Activated CD4-positive, alpha-beta memory T cell treated with anti-CD3 and anti-CD28 coated beads, Interleukin-2, amount 10 ng/mL, durations not matched to agents 7 days and 5 days (primary cell): Measurements from ENCODE around the gene CFAP221. TPM values are rescaled to one million over a fixed set of nuclear protein-coding genes. Genes with fewer than 3 reads are reported as not detected.

ENCODE experiments used
- CTCF ChIA-PET: fragments of 350-600 bp; sonication (Branson Sonifier 250); formaldehyde crosslinking; loops from one replicate; lab custom pipeline; 2021; ENCODE audit warnings: antibody characterized with exemption, inconsistent platforms; lab: Charles Lee
- POLR2A ChIA-PET: fragments of 350-600 bp; sonication (Branson Sonifier 250); formaldehyde crosslinking; loops from one replicate; lab custom pipeline; 2021; ENCODE audit warnings: antibody characterized with exemption; lab: Charles Lee
- DNase-seq: peaks from one replicate; pipeline ENCODE4 v3.0.0-alpha.2; 2020
- H3K27ac Mint-ChIP-seq: one replicate; pipeline ENCODE4 v1.8.0; 2021; ENCODE audit warnings: mild to moderate bottlenecking, mixed read lengths
- H3K27me3 Mint-ChIP-seq: one replicate; pipeline ENCODE4 v1.8.0; 2021; ENCODE audit warnings: mixed read lengths
- H3K36me3 Mint-ChIP-seq: one replicate; pipeline ENCODE4 v1.8.0; 2021; ENCODE audit warnings: low read depth, mixed read lengths
- H3K4me1 Mint-ChIP-seq: one replicate; pipeline ENCODE4 v1.8.0; 2021; ENCODE audit warnings: mixed read lengths
- H3K4me3 Mint-ChIP-seq: one replicate; pipeline ENCODE4 v1.8.0; 2021; ENCODE audit warnings: mild to moderate bottlenecking, mixed read lengths
- H3K9me3 Mint-ChIP-seq: one replicate; pipeline ENCODE4 v1.8.0; 2021; ENCODE audit warnings: mixed read lengths
- total RNA-seq, 2 experiments: library from RNA; stranded (reverse); gene quantifications; one replicate each; pipeline ENCODE4 v1.2.3, GENCODE V29; 2021

The CFAP221 gene
- total RNA-seq, 2 experiments from 2014 or later, result not detected

DNA sequence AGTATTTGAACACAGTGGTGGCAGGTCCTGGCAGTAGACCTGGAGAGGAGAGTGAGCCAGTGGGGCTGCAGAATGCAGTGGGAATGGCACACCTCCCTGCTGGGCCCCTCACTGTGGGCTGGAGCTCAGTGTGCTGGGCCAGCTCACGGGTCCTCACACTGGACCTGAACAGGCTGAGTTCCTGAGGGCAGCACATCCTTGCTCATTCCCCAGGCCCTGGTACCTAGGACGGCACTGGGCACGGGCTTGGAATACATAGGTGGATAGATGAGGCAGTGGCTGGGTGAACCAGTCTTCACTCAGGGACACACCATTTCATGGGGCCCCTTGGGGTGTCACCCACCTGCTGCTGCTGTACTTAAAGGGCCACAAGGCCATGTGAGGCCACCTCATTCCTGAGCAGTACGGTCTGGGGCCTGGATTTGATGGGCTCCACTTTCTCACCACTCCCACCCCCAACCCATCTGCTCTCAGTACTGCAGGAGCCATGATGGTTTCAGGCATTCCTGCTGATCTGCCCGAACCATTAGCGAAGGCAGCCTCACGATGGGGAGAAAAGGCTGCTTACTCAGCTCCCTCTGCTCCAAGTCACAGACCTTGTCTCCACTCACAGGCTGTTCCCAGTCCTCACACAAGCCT lies 138.9 kb downstream of the CFAP221 start:
- peaks cover 10% of the 10 kb centered on the region for H3K36me3 Mint-ChIP-seq
- H3K9me3 Mint-ChIP-seq, result no peaks in the 10 kb centered on the region
- H3K27ac Mint-ChIP-seq, result no peak overlapping the region
- ChIA-PET POLR2A (no interaction called here), CTCF (no interaction called here)
- no peak overlapping the region for H3K4me3 Mint-ChIP-seq
- peaks cover 1% of the 10 kb centered on the region for H3K27me3 Mint-ChIP-seq
- no peak for DNase-seq
- H3K4me1 Mint-ChIP-seq, result peaks cover 20% of the 10 kb centered on the region

DNA sequence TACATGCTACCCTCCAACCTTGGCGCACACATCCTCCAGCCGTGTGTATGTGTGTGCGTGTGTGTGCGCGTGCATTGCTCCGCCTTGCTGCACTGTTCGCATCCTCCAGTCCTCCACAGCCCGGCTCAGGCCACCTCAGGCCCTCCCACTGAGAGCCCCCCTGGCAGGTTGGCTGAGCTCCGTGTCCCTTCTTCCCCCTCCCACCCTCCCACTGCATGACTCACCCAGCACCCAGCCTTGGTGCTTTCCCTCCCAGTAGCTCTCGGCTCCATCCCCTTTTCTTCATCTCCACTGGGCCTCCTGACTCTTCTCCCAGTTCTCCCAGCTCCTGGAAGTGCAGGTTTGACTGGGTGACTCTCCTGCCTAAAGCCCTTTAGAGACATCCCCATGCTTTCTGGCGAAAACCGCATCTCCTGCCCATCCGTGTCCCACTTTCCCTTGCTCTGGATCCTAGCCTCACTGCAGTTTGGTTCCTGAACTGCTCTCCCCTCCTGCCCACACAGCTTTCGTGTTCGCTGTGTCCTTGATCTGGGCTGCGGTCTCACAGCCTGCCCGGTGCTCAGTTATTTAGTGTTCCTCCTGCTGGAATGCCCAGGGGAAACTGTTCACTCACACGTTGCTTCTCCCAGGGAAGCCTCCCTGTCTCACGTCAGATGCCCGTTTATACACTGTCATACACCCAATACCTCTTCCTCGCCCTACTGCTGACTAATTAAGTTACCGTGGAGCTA lies 139.6 kb downstream of the CFAP221 start:
- POLR2A ChIA-PET, result no interaction called here
- no peak overlapping the region for H3K27ac Mint-ChIP-seq
- H3K4me3 Mint-ChIP-seq, result no peak overlapping the region
- no peak for DNase-seq
- H3K36me3 Mint-ChIP-seq, result peaks cover 10% of the 10 kb centered on the region
- peaks cover 19% of the 10 kb centered on the region for H3K4me1 Mint-ChIP-seq
- H3K9me3 Mint-ChIP-seq, result no peaks in the 10 kb centered on the region
- H3K27me3 Mint-ChIP-seq, result no peaks in the 10 kb centered on the region
- CTCF ChIA-PET, result no interaction called here

DNA sequence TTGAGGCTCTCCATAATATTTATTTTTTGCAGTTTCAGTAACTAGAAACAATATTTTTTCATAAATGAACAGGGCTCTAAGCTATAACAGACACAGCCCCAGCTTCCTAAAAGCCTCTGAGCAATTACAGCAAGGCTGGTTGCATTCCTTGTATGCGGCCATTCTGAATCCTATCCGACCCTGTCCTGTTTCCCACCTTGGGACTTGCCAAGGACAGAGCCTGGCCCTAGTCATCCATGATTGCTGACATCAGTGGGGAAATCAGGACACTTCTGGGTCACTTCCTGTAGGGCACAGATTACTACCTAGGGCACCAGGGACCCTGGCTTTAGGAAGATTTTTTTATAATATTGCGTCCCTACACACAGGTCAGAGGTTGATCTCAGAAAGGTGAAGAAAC lies 140.3 kb downstream of the CFAP221 start:
- no peaks in the 10 kb centered on the region for H3K9me3 Mint-ChIP-seq
- H3K4me3 Mint-ChIP-seq, result no peak overlapping the region
- peaks cover 16% of the 10 kb centered on the region for H3K4me1 Mint-ChIP-seq
- H3K27me3 Mint-ChIP-seq, result no peaks in the 10 kb centered on the region
- H3K27ac Mint-ChIP-seq, result no peak overlapping the region
- CTCF ChIA-PET, result no interaction called here
- H3K36me3 Mint-ChIP-seq, result peaks cover 8% of the 10 kb centered on the region
- no peak for DNase-seq
- POLR2A ChIA-PET, result no interaction called here

DNA sequence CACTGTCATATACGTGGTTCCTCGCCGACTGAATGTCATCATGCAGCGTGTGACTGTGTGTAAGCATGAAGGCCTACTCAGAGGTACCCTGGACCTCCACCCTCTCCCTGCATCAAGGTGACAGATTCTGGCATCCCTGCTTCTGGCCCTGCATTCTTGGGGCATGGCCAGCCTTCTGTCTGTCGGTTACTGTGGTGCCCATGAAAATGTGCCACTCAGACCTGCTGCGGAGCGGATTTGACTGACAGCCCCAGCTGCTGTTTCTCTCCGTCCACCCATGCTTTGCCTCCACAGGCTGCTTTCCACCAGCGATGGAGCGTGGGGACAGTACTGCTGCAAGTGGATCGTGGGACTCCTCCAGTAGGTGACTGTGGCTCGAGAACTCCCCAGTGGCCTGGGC lies 144.4 kb downstream of the CFAP221 start:
- Mint-ChIP-seq H3K36me3 (peaks cover 6% of the 10 kb centered on the region), H3K4me3 (no peak overlapping the region), H3K27ac (no peak overlapping the region), H3K9me3 (no peaks in the 10 kb centered on the region), H3K27me3 (no peaks in the 10 kb centered on the region), H3K4me1 (no peaks in the 10 kb centered on the region)
- ChIA-PET POLR2A (no interaction called here), CTCF (no interaction called here)
- DNase-seq, result no peak

DNA sequence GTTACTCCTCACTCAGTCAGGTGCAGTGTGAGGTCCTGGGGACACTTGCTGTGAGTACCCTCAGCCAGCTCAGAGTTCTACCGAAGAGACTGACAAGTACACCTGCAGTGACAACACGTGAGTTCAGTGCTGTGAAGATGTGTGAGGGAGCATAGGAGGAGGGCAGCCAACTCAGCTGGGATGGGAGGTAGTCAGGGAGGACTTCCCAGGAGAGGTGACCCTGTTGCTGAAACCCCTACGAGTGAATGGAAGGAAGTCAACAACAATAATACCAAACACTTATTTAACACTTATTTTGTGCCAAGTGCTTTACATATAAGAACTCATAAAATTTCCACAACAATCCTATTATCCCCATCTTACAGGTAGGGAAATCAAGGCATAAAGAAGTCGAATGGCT lies 145.0 kb downstream of the CFAP221 start:
- no peak overlapping the region for H3K4me3 Mint-ChIP-seq
- no peaks in the 10 kb centered on the region for H3K4me1 Mint-ChIP-seq
- no peak for DNase-seq
- H3K9me3 Mint-ChIP-seq, result peaks cover 5% of the 10 kb centered on the region
- CTCF ChIA-PET, result no interaction called here
- POLR2A ChIA-PET, result no interaction called here
- no peak overlapping the region for H3K27ac Mint-ChIP-seq
- no peaks in the 10 kb centered on the region for H3K27me3 Mint-ChIP-seq
- H3K36me3 Mint-ChIP-seq, result peaks cover 6% of the 10 kb centered on the region

DNA sequence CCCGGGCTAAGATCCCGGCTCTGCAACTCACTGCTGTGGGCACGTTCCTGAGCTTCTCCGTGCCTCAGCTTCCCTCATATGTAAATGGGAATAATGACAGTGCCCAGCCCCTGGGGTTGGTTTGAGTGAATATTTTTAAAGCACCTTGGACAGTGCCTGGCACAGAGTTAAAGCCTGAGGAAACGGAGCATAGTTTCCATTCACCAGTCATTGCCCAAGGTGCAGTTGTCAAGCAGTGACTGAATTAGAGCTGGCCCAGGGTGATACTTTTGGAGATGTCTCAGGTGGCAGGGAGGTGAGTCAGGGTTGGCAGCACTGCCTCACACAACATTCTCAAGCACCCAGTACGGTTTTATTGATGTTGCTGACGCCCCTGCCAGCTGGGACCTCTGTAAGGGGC lies 146.9 kb downstream of the CFAP221 start:
- Mint-ChIP-seq H3K36me3 (peaks cover 6% of the 10 kb centered on the region), H3K4me3 (no peak overlapping the region), H3K9me3 (peaks cover 5% of the 10 kb centered on the region), H3K4me1 (no peaks in the 10 kb centered on the region), H3K27ac (no peak overlapping the region), H3K27me3 (no peaks in the 10 kb centered on the region)
- CTCF ChIA-PET, result no interaction called here
- POLR2A ChIA-PET, result no interaction called here
- DNase-seq, result no peak

DNA sequence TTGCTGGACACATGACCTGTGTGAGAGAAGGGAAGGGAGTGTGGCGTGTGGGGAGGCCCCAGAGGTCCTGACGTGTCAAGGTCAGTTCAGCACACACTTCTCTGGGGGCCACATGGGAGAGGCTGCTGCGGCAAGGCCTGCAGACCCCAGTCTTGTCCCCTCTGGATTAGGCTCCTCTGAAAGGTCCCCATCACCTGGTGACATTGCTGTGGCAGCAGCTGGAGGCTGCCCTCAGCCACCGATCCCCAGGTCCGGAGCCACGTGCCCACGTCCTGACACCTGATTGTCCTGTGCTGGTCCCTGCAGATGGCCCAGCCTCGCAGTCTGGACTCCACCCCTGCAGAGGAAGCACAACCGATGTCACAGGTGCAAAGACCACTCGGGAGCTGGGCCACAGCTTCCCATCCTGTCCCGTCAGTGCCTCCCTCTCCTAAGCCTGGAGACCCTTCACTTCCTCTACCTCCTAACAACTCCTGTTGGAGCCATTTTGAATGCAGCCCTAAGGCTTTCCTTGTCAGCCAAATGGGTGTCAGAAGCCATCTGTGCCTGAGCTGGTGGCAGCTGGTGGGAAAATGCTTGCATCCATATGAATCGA lies 147.5 kb downstream of the CFAP221 start:
- no peaks in the 10 kb centered on the region for H3K27me3 Mint-ChIP-seq
- peaks cover 6% of the 10 kb centered on the region for H3K36me3 Mint-ChIP-seq
- ChIA-PET CTCF (interaction anchor here (0.7 to 1.2 kb wide), 2 partner anchors 10 to 11 kb away, joined by 3 read pairs; no protein-coding TSS in a partner anchor), POLR2A (no interaction called here)
- no peak for DNase-seq
- H3K4me3 Mint-ChIP-seq, result no peak overlapping the region
- H3K9me3 Mint-ChIP-seq, result peaks cover 5% of the 10 kb centered on the region
- H3K27ac Mint-ChIP-seq, result no peak overlapping the region
- H3K4me1 Mint-ChIP-seq, result no peaks in the 10 kb centered on the region

DNA sequence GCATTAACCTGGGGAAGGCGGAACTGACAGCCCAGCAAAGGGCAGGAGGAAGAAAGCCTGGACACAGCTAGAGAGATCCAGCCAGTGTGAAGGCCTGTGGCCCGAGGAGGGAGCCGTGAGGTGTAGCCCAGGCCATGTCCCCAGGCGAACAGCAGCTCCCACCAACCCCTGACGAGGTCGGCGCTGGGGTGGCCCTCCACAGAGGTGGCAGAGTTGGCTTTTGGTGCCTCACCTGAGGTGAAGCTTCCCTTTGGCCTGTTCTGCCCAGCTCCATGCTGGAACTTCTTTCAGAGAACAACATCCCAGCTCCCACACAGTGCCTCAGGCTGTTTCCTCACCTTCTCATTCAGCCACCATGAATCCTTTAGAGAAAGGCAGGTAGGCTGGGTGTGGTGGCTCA lies 148.1 kb downstream of the CFAP221 start:
- Mint-ChIP-seq H3K4me1 (no peaks in the 10 kb centered on the region), H3K9me3 (peaks cover 5% of the 10 kb centered on the region), H3K27ac (no peak overlapping the region), H3K4me3 (no peak overlapping the region), H3K36me3 (peaks cover 2% of the 10 kb centered on the region), H3K27me3 (no peaks in the 10 kb centered on the region)
- POLR2A ChIA-PET, result no interaction called here
- CTCF ChIA-PET, result interaction anchor here (0.7 to 1.2 kb wide), 2 partner anchors 9 to 11 kb away, joined by 3 read pairs; no protein-coding TSS in a partner anchor
- DNase-seq, result no peak

DNA sequence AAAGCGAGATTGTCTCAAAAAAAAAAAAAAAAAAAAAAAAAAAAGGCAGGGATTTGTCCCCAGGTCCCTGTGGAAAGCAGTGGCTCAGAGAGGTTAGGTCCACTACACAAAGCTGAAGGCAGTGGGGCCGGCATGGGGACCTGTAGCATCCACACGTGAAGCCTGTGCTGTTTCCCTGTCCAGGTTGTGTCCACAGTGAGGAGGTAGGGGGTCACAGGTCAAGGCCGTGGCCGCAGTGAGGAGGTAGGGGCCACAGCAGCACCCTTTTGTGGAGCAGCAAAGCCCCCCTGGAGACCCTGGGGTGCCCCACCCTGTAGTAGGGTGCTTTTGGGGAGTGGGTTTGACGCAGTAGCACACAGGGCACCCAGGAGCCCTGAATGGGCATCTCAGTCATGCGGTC lies 148.7 kb downstream of the CFAP221 start:
- peaks cover 4% of the 10 kb centered on the region for H3K27me3 Mint-ChIP-seq
- POLR2A ChIA-PET, result no interaction called here

DNA sequence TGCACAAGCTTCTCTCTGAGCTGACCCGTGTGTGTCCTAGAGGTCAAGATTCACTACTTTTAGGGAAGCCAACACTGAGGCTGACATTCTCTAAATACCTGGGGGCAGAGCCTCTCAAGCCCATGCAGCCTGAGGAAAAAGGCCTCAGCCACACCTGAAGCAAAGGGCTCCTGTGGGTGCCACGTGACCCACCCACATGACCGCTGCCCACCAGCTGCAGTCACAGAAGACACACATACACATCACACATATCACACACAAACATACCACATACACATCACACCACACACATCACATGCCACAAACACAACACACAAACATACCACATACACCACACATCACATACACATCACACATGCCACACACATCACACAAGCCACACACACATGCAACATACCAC lies 149.3 kb downstream of the CFAP221 start:
- H3K4me1 Mint-ChIP-seq, result peaks cover 2% of the 10 kb centered on the region

More for the DNA sequence above, 148.7 kb downstream of the CFAP221 start:
- Mint-ChIP-seq H3K9me3 (peaks cover 5% of the 10 kb centered on the region), H3K27ac (no peak overlapping the region), H3K36me3 (no peaks in the 10 kb centered on the region), H3K4me3 (no peak overlapping the region), H3K4me1 (peaks cover 2% of the 10 kb centered on the region)
- CTCF ChIA-PET, result interaction anchor here (1.2 kb wide), 1 partner anchor 10 kb away, joined by 3 read pairs; no protein-coding TSS in a partner anchor
- no peak for DNase-seq

DNA sequence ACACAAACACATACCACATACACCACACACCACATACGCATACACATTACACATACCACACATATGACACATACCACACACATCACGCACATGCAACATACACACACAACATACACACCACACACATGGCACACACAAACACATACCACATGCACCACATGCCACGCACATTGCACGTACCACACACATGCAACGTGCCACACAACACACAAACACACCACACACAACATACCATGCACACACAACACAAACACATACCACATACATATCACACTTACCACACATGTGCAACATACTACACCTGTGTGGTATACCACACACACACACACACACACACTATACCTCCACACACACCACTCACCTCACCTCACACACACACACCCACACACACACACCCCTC lies 149.7 kb downstream of the CFAP221 start:
- Mint-ChIP-seq H3K27ac (no peak overlapping the region), H3K36me3 (no peaks in the 10 kb centered on the region), H3K4me1 (peaks cover 2% of the 10 kb centered on the region), H3K27me3 (peaks cover 5% of the 10 kb centered on the region), H3K9me3 (peaks cover 5% of the 10 kb centered on the region), H3K4me3 (no peak overlapping the region)
- ChIA-PET CTCF (no interaction called here), POLR2A (no interaction called here)
- DNase-seq, result no peak

More for the DNA sequence above, 149.3 kb downstream of the CFAP221 start:
- ChIA-PET CTCF (no interaction called here), POLR2A (no interaction called here)
- no peaks in the 10 kb centered on the region for H3K36me3 Mint-ChIP-seq
- no peak overlapping the region for H3K27ac Mint-ChIP-seq
- peaks cover 5% of the 10 kb centered on the region for H3K9me3 Mint-ChIP-seq
- no peak overlapping the region for H3K4me3 Mint-ChIP-seq
- no peak for DNase-seq
- peaks cover 4% of the 10 kb centered on the region for H3K27me3 Mint-ChIP-seq

DNA sequence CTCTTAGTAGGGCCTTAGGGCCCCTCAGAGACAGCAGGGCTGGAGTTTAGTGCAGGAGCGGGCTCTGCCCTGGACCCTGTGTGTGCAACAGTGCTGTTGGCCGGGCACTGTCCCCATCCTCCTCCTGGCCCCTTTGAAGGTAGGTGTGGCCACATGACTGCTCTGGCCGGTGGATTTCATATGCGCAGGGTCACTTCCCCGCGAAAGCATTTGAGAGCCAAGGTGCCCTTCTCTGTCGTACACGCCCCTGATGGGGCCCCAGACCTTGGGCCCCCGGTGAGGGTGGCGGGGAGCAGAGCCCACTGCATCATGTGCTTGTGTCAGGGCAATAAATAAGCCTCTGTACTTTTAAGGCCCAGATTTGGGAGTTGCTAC lies 150.2 kb downstream of the CFAP221 start:
- H3K27ac Mint-ChIP-seq, result no peak overlapping the region
- H3K36me3 Mint-ChIP-seq, result no peaks in the 10 kb centered on the region
- H3K27me3 Mint-ChIP-seq, result peaks cover 6% of the 10 kb centered on the region
- CTCF ChIA-PET, result interaction anchor here (1.0 kb wide), 1 partner anchor 9 kb away, joined by 3 read pairs; no protein-coding TSS in a partner anchor
- POLR2A ChIA-PET, result no interaction called here
- H3K4me1 Mint-ChIP-seq, result peaks cover 2% of the 10 kb centered on the region
- DNase-seq, result no peak
- H3K9me3 Mint-ChIP-seq, result peaks cover 5% of the 10 kb centered on the region
- H3K4me3 Mint-ChIP-seq, result no peak overlapping the region

DNA sequence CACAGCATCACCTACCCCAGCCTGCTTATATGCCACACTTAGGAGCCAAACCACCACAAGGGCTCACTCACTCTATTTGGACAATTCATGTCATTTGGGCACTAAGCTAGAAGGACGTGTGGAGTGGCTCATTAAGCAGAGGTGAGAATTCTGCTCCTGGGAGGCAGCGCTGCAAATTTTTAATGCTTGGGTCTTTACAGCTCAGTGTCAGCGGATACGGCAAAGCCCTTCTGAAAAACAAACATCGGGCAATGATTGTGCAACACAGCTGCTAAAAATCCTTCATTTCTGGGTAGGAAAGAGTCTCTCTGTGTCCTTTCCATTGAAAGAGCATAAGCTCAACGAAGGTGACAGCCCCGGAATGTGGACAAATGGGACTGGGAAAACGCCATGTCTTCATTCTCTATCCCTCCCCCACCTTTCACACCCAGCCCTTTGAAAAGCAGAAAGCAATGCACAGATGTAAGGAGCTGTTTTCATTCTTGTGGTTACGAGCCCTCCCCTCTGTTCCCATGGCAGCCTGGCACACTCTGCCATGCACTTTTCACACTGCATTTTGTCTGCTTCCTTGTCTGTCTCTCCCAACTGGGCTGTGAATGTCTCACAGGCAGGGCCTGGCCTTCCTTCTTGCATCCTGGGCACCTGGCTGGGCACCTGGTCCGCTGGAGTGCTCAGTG lies 150.7 kb downstream of the CFAP221 start:
- Mint-ChIP-seq H3K36me3 (no peaks in the 10 kb centered on the region), H3K27ac (no peak overlapping the region), H3K4me3 (no peak overlapping the region), H3K27me3 (peaks cover 8% of the 10 kb centered on the region), H3K9me3 (peaks cover 5% of the 10 kb centered on the region), H3K4me1 (peaks cover 2% of the 10 kb centered on the region)
- ChIA-PET CTCF (interaction anchor here (1.0 kb wide), 1 partner anchor 8 kb away, joined by 3 read pairs; no protein-coding TSS in a partner anchor), POLR2A (no interaction called here)
- no peak for DNase-seq
